Mesothelial cell of epicardium (in vitro differentiated cells): Measurements from ENCODE around the gene DMD. TPM values are rescaled to one million over a fixed set of nuclear protein-coding genes. Genes with fewer than 3 reads are reported as not detected.
"Not testable (repeated sequence)": the region's sequence is repeated elsewhere in the genome, so short reads cannot be mapped to it uniquely, and the experiment has no call there.

Experiments
- DNase-seq, 2 experiments: peaks; one replicate each; pipeline ENCODE4 v3.0.0; 2021; ENCODE audit warnings: low spot score in 2 of 2; ENCODE audit not compliant: unreplicated experiment in 2 of 2
- H3K27ac Mint-ChIP-seq: 2 replicates; pipeline ENCODE4 v1.8.0; 2021; ENCODE audit warnings: mixed read lengths
- H3K27me3 Mint-ChIP-seq: 2 replicates; pipeline ENCODE4 v1.8.0; 2021; ENCODE audit warnings: low read depth, mixed read lengths
- H3K36me3 Mint-ChIP-seq: 2 replicates; pipeline ENCODE4 v1.8.0; 2021; ENCODE audit warnings: mixed read lengths
- H3K4me1 Mint-ChIP-seq: 2 replicates; pipeline ENCODE4 v1.8.0; 2021; ENCODE audit warnings: mixed read lengths
- H3K4me3 Mint-ChIP-seq: 2 replicates; pipeline ENCODE4 v1.8.0; 2021; ENCODE audit warnings: mild to moderate bottlenecking, moderate library complexity, mixed read lengths
- H3K9me3 Mint-ChIP-seq: 2 replicates; pipeline ENCODE4 v1.8.0; 2021; ENCODE audit warnings: mixed read lengths
- CTCF ChIP-seq: fragments of 200-600 bp; sonication (generic); IDR thresholded peaks from one replicate; pipeline ENCODE4 v1.5.0; 2021; ENCODE audit warnings: antibody characterized with exemption; ENCODE audit not compliant: unreplicated experiment
- total RNA-seq: library from RNA; stranded (reverse); gene quantifications from 3 replicates; pipeline ENCODE4 v1.2.1, GENCODE V29; 2021

Gene DMD
- total RNA-seq, 1 donor from 2014 or later, result 79.4 TPM

- Mint-ChIP-seq H3K27ac (no peak overlapping the region), H3K4me1 (no peaks in the 10 kb centered on the region), H3K27me3 (no peaks in the 10 kb centered on the region), H3K4me3 (no peak overlapping the region), H3K36me3 (peaks cover 5% of the 10 kb centered on the region), H3K9me3 (peaks cover 44% of the 10 kb centered on the region)
- TF ChIP-seq CTCF, result no peak
- no peak for DNase-seq
Observed at GRCh38 chrX:31471229-31471628, 1740.1 kb downstream of the DMD start.

- not testable (repeated sequence) for DNase-seq, H3K4me3 Mint-ChIP-seq, H3K4me1 Mint-ChIP-seq, H3K36me3 Mint-ChIP-seq, H3K27me3 Mint-ChIP-seq, H3K27ac Mint-ChIP-seq
- peaks cover 46% of the 10 kb centered on the region for H3K9me3 Mint-ChIP-seq
Observed at GRCh38 chrX:31470753-31471152, 1740.6 kb downstream of the DMD start.

- TF ChIP-seq CTCF, result no peak
- no peaks in the 10 kb centered on the region for H3K36me3 Mint-ChIP-seq
- no peak overlapping the region for H3K27ac Mint-ChIP-seq
- peaks cover 9% of the 10 kb centered on the region for H3K4me1 Mint-ChIP-seq
- no peak for DNase-seq
- H3K4me3 Mint-ChIP-seq, result no peak overlapping the region
- H3K9me3 Mint-ChIP-seq, result peaks cover 38% of the 10 kb centered on the region
- H3K27me3 Mint-ChIP-seq, result no peaks in the 10 kb centered on the region
Observed at GRCh38 chrX:31464306-31464915, 1746.9 kb downstream of the DMD start.

GRCh38 chrX:31461266-31461665, 1750.1 kb downstream of the DMD start:
- Mint-ChIP-seq H3K4me1 (peaks cover 9% of the 10 kb centered on the region), H3K27ac (no peak overlapping the region), H3K27me3 (no peaks in the 10 kb centered on the region), H3K4me3 (no peak overlapping the region), H3K9me3 (peaks cover 19% of the 10 kb centered on the region), H3K36me3 (no peaks in the 10 kb centered on the region)
- no peak for TF ChIP-seq CTCF
- no peak for DNase-seq

GRCh38 chrX:31459361-31459760, 1752.0 kb downstream of the DMD start:
- no peaks in the 10 kb centered on the region for H3K27me3 Mint-ChIP-seq
- H3K27ac Mint-ChIP-seq, result no peak overlapping the region
- DNase-seq, result no peak
- H3K9me3 Mint-ChIP-seq, result peaks cover 13% of the 10 kb centered on the region
- peaks cover 3% of the 10 kb centered on the region for H3K4me1 Mint-ChIP-seq
- no peak overlapping the region for H3K4me3 Mint-ChIP-seq
- H3K36me3 Mint-ChIP-seq, result no peaks in the 10 kb centered on the region
- TF ChIP-seq CTCF, result no peak

- Mint-ChIP-seq H3K27ac (no peak overlapping the region), H3K9me3 (peaks cover 20% of the 10 kb centered on the region), H3K4me3 (no peak overlapping the region), H3K27me3 (no peaks in the 10 kb centered on the region), H3K4me1 (no peaks in the 10 kb centered on the region), H3K36me3 (no peaks in the 10 kb centered on the region)
- DNase-seq, result no peak
- TF ChIP-seq CTCF, result no peak
Observed at GRCh38 chrX:31449965-31450364, 1761.4 kb downstream of the DMD start.
